ENCODE measurements around the gene SAMD1. TPM values are rescaled to one million over a fixed set of nuclear protein-coding genes. Genes with fewer than 3 reads are reported as not detected.
"Not testable (repeated sequence)": the region's sequence is repeated elsewhere in the genome, so short reads cannot be mapped to it uniquely, and the experiment has no call there.

Gene SAMD1
- total RNA-seq, 1 experiment from 2014 or later = 26.3 TPM

DNA sequence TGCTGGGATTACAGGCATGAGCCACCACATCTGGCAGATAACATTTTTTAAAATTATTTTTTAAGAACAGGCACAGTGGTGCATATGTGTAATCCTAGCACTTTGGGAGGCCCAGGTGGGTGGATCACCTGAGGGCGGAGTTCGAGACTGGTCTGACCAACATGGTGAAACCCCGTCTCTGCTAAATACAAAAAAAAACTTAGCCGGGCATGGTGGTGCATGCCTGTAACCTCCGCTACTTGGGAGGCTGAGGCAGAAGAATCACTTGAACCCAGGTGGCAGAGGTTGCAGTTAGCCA is 28.0 kb downstream of the SAMD1 start:
- DNase-seq (ENCODE audit: extremely low read depth, low read depth) = no peak

DNA sequence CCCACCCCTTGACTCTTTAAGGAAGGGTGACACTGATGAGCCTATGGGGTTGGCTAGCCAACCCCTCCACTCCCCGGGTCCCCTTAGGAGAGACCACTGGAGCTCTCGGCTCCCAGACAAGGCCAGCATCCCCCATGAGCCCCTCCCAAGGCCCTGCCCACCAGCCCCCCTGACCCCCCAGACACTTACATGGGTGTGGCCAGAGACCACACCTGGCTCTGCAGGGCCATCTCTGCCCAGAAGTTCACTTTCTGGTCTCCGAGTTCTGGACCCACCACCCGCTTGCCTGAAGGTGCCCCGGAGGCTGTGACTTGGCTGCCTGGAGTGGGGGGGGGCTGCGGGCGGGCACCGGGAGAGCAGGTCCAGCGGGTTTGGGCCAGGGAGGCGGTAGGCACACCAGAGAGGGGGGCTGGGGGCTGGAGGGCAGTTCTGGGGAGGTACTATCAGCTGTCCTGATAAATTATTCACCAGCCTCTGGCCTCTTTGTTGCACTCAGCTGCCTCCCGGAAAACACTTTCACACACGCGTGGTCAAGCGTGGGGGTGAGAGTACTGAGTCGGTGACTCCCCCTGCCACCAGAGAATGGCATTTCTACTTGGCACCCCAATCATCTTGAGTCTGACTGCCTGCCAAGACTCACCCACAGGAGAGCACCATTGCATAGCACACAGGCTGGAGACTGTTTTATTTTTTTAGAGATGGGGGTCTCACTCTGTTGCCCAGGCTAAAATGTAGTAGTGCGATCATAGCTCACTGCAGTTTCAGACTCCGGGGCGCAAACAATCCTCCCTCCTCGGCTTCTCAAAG is 28.6 kb downstream of the SAMD1 start, which contains the start of gene PALM3:
Gene PALM3, minus strand, starts transcription at position 326 of the 807 bp plus-strand sequence. Its CDS starts 96 bp downstream, at position 230.
- no peak for DNase-seq (ENCODE audit: extremely low read depth, low read depth)

DNA sequence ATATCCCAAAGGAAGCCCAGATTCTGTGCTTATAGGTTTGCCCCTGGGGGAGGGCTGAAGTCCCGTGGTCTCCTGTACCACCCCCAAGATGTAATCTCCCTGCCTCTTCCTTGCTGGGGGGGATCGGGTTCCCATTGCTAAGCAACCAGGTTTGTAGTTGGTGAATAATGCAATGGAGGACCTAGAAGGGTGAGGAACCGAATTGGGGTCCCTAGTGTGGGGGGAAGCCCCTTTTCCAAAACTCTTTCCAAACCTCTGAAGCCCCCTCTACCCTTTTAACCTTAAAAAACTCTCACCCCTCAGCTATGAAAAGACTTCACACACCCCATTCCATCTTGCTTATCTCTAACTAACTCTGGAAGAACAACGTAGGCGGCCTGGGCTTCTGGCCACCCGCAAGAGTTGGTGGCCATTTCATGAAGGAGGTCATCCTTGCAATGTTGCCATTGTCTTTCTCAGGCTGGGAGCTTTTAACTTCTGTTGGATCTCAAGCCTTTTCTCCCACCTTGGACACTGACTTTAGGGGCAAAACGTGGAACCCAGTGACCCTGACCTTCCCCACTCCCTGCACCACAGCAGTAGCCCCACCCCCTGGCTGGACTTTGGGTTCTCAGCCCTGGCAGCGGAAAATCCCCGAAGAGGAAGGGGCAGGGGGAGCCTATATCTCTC is 29.3 kb downstream of the SAMD1 start:
- DNase-seq (ENCODE audit: extremely low read depth, low read depth) = no peak

DNA sequence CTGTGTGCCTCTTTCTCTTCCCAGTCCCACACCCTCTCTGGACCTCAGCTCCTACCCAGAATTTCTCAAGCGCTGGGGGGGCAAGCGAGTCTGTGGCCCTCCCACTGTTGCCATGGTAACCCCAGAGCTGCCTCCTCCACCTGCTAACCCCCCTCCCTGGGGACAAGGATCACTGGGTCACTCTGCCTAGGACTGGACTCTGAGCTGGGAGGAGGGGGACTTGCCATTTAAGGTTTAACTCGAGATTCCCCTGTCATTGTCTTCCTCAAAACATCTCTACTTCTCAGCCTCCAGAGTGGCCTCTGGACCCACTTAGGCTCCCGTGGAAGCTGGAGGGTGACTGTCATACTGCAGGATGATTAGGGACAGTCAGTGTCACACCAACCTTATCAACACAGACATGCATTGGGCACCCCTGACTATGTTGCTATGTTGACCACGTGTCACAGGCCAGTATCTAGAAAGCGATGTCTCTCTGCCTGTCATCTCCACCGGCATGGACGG is 30.8 kb downstream of the SAMD1 start:
- DNase-seq (ENCODE audit: extremely low read depth, low read depth) = no peak

DNA sequence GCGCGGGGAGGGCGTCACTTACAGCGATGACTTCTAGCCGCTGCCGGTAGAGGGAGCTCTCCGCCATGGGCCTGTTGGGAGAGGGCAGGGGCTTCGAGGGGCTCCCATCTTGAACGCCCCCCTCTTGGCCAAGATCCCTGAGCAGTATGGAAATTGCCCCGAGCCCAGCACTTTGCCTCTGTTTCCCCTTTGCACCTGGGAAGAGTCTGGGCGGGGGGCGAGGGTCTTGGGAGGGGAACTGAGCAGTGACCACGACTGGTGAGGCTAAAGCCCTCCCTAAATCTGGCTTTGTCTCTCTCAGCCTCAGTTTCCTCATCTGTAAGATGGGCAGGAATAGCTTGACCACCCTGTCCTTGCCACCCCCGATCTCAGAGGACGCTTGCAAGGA is 31.5 kb downstream of the SAMD1 start:
- no peak for DNase-seq (ENCODE audit: extremely low read depth, low read depth)

DNA sequence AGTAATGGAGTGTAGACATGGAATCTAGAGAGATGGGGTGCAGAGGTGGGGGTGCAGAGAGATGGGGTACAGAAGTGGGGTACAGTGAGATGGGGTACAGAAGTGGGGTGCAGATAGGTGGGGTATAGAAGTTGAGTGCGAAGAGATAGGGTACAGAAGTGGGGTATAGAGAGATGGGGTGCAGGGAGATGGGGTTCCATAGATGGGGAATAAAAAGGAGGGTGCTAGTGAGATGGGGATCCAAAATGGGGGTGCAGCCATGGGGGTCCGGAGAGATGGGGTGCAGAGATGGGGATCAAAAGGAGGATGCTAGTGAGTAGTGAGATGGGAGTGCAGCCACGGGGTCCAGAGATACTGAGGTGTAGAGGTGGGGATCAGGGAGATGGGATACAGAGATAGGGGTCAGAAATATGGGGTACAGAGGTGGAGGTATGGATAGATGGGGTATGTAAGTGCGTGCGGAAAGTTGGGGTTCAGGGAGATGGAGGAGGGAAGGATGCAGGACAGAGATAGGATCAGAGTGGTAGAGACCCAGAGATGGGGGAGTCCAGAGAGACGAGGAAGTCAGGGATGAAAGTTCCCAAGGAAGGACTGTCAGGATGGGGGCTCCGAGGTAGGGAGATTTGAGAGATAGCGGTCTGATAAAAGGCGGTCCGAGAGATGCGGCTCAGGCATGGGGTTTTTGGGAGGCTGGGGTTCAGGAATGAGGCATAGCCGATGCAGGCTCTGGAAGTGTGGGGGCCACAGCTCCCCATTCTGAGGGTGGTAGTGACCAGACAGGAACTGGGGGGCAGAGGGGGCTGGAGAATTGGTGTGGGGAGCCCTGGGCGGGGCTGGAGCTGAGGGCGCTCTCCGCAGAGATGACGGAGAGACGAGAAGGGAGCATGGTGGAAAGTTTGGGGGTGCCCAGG is 32.1 kb downstream of the SAMD1 start:
- no peak for DNase-seq (ENCODE audit: extremely low read depth, low read depth)

DNA sequence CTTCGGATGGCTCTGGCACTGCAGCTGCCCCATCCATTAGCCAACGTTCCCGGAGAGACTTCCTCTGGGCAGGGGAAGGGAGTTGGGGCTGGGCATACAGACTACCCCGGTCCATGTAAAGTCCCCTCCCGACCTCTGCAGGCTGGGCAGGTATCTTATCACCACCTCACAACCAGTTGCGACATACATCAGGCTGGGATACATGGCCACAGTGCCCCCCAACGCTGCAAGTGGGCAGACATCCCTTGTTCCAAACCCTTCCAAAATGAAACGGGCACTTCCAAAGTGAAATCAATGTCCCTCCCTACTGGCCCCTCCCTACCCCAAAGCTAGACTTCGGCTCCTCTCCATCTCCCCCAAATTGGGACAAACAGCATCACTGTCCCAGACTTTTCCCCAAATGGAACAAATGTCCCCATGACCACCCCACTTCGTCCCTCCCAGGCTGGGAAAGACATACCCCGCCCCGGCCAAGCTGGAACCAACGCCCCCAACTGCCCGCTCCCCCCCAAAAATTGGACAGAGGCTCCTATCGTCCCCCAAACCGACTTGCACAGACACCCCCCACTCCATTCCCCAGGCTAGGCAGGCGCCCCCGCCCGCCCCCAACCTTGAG is 33.7 kb downstream of the SAMD1 start:
- no peak for DNase-seq (ENCODE audit: extremely low read depth, low read depth)

DNA sequence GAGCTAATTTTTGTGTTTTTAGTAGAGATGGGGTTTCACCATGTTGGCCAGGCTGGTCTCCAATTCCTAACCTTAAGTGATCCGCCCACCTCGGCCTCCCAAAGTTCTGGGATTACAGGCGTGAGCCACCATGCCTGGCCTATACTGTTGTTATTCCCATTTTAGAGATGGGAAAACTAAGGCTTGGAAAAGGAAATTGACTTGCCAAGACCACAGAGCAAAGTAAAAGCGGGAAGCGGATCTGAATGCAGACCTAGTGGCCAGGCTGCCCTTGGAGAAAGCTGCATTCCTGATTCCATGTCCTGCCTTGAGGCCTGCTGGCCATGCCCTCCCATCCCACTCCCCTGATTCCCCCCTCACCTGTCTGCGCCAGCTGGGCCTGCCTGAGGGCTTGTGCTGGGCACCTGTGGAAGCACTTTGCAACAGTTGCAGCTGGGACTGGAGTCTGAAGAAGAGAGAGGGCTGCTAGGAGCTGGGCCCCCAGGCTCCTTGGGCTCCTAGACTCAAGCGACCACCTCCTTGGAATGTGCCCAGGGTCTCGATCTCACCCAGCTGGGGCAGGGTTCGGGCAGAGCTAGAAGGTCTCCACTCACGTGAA is 34.4 kb downstream of the SAMD1 start:
- DNase-seq (ENCODE audit: extremely low read depth, low read depth) = no peak

DNA sequence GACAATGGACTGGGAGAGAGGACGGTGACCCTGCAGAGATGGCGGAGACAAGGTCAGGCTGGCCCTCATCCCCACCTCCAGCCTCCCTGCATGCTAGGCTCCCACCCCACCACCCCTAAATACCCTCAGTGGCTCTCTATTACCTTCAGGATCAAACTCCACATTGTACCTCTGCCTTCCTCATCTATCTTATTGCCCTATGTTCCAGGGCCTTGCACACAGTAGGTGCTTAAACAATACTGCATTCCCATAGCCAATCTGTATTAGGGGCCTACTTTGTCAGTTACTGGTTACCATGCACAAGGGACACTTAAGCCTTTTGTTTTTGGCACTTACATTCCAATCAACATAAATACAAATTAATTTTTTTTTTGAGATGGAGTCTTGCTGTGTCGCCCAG is 35.2 kb downstream of the SAMD1 start:
- DNase-seq (ENCODE audit: extremely low read depth, low read depth) = no peak

DNA sequence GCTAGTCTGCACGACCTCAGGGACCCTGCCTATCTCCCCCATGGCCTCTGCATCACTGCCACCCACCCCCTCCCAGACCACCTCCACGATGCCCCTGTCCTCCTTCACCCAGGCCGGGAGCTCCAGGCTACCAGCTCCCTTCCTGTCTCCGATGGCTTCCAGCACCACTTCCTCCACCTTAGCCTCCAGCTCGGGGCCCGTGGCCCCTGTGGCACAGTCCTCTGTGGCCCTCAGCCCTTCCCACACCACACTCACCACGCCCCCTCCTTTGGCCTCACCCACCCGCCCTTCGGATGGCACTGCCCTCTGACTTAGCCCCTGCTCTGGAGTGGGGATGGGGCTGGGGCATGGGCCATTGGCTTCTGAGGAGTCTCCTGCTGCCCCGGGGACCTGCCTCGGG is 35.8 kb downstream of the SAMD1 start:
- DNase-seq (ENCODE audit: extremely low read depth, low read depth) = no peak

DNA sequence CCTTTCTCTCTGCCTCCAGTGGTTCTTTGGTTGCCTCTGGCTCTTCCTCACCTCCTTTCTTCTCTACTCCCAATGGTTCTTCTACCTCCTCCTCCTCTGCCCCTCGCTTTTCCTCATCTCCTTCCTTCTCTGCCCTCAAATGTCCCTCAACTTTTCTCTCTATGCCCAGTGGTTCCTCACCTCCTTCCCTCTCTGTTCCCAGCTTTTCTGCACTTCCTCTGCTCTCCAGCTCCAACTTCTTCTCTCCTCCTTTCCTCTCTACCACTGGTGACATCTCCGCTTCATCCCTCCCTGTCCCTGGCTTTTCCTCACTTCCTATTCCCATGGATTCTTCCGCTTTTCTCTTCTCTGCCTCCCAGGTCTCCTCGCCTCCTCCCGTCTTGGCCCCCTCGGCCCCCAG is 36.5 kb downstream of the SAMD1 start:
- DNase-seq (ENCODE audit: extremely low read depth, low read depth) = no peak

DNA sequence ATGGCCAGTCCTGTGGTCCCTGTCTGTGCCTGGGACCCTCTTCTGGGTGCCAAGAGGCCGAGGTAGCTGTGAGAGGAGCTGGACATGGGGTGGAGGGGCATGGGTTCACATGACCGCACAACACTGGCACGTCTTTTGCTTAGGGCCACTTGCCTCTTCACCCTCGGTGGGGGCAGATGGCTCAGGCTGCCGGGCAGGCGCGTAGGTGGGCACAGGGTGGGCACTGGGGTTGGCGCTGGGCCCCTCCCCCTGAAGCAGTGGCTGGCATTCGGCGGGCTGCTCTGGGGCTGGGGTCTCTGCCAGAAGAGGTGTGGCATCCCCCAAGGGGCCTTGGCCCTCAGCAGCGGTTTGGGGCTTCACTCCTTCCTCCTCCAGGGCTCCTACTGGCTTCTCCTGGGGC is 37.1 kb downstream of the SAMD1 start:
- no peak for DNase-seq (ENCODE audit: extremely low read depth, low read depth)

DNA sequence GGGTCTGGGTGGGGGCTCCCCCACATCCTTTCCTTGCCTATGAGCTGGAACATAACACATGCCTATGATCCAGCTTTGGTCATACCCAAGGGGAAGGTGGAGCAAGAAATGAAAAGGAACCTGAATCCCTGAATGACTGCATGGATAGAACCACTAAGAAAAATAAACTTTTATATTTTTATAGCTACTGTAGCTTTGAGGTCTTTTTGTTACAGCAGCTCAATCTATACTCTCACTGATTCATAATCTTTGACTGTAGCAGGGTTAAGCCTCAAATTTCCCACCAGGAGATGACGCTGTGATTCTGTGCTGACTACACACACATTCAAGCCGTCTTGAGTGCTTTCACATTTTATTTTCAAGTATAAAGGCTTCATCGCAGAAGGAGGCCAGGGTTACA is 37.5 kb downstream of the SAMD1 start:
- DNase-seq (ENCODE audit: extremely low read depth, low read depth) = no peak

DNA sequence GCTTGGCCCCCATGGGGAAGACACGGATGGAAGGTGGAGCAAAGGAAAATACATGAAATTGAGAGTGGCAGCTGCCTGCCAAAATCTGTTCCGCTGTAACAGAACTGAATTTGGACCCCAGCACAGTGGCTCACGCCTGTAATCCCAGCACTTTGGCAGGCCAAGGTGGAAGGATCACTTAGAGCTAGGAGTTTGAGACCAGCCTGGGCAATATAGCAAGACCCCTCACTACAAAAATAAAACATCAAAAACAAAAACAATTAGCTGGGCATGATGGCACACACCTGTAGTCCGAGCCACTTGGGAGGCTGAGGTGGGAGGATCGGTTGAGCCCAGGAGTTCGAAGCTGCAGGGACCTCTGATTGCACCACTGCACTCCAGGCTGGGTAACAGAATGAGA is 38.1 kb downstream of the SAMD1 start:
- DNase-seq (ENCODE audit: extremely low read depth, low read depth) = no peak

DNA sequence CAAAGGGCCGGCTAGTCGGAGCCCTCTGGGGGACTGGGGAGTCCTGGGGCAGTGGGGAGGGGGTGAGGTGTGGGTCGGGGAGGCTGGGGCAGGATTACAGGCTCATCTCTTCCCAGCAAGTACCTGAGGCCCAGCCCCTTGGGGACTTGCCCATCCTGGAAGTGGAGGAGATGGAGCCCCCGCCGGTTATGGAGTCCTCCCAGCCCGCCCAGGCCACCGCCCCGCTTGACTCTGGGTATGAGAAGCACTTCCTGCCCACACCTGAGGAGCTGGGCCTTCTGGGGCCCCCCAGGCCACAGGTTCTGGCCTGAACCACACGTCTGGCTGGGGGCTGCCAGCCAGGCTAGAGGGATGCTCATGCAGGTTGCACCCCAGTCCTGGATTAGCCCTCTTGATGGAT is 38.6 kb downstream of the SAMD1 start:
- no peak for DNase-seq (ENCODE audit: extremely low read depth, low read depth)

DNA sequence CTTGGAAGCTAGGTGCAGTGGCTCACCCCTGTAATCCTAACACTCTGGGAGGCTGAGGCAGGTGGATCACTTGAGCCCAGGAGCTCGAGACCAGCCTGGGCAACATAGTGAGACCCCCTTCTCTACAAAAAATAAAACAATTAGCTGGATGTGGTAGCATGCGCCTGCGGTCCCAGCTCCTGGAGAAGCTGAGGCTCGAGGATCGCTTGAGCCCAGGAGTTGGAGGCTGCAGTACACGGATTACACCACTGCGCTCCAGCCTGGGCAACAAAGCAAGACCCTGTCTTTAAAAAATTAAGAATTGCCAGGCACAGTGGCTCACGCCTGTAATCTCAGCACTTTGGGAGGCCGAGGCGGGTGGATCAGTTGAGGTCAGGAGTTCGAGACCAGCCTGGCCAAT is 39.6 kb downstream of the SAMD1 start:
- DNase-seq (ENCODE audit: extremely low read depth, low read depth) = not testable (repeated sequence)

DNA sequence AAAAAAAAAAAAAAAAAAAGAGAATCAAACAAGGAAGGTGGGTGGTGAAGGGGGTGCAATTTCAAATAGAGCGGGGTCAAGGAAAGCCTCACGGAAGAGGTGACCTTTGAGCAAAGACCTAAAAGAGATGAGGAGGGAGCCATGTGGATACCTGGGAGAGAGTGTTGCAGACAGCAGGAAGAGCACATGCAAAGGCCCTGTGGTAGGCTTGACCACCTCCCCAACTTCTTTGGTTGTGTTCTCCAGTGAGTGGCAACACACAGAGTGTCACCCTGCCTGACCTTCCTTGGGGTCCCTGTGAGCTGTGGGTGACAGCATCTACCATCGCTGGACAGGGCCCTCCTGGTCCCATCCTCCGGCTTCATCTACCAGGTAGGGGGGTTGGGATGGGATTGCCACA is 40.0 kb downstream of the SAMD1 start:
- no peak for DNase-seq (ENCODE audit: extremely low read depth, low read depth)

DNA sequence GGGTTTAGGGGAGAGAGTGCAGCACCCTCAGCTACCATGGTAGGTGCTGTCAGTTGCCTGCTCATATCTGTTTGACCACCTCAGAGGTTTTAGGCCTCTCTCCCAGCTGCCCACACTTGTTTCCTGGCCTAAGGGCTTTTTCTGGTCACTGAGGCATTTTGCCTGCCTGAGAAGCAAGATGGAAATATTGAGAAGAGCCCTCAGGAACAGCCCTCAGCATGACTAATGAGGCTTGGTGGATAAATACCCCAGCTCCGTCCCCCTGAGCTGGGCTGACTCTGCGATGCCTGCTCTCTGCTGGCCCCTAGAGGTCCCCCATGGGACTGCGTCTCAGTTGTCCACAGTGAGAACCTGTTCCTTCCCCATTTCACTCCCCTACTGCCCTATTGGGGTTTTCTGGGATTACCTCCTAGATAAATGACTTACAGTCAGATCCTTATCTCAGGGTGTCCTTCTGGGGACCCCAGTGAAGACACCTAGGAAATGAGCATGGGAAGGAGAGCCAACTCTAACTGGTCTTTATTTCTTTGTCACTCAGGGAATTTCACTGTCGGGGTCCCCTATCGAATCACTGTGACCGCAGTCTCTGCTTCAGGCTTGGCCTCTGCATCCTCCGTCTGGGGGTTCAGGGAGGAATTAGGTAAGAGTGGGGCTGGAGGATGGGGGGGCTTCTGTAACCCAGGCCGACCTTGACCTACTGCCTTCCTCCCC is 42.0 kb downstream of the SAMD1 start:
- DNase-seq (ENCODE audit: extremely low read depth, low read depth) = peak; percentile 17

DNA sequence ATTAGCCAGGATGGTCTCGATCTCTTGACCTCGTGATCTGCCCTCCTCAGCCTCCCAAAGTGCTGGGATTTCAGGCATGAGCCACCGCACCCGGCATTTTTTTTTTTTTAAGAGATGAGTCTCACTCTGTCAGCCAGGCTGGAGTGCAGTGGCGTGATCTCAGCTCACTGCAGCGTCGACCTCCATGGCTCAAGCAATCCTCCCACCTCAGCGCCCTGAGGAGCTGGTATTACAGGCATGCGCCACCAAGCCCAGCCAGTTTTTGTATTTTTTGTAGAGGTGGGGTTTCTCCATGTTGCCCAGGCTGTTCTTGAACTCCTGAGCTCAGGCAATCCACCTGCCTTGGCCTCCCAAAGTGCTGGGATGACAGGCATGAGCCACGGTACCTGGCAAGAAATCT is 42.7 kb downstream of the SAMD1 start:
- not testable (repeated sequence) for DNase-seq (ENCODE audit: extremely low read depth, low read depth)

Data from NCI-H460 (cell line).